Measurements from ENCODE around the gene ZNF335.

ZNF335 gene, protein sequence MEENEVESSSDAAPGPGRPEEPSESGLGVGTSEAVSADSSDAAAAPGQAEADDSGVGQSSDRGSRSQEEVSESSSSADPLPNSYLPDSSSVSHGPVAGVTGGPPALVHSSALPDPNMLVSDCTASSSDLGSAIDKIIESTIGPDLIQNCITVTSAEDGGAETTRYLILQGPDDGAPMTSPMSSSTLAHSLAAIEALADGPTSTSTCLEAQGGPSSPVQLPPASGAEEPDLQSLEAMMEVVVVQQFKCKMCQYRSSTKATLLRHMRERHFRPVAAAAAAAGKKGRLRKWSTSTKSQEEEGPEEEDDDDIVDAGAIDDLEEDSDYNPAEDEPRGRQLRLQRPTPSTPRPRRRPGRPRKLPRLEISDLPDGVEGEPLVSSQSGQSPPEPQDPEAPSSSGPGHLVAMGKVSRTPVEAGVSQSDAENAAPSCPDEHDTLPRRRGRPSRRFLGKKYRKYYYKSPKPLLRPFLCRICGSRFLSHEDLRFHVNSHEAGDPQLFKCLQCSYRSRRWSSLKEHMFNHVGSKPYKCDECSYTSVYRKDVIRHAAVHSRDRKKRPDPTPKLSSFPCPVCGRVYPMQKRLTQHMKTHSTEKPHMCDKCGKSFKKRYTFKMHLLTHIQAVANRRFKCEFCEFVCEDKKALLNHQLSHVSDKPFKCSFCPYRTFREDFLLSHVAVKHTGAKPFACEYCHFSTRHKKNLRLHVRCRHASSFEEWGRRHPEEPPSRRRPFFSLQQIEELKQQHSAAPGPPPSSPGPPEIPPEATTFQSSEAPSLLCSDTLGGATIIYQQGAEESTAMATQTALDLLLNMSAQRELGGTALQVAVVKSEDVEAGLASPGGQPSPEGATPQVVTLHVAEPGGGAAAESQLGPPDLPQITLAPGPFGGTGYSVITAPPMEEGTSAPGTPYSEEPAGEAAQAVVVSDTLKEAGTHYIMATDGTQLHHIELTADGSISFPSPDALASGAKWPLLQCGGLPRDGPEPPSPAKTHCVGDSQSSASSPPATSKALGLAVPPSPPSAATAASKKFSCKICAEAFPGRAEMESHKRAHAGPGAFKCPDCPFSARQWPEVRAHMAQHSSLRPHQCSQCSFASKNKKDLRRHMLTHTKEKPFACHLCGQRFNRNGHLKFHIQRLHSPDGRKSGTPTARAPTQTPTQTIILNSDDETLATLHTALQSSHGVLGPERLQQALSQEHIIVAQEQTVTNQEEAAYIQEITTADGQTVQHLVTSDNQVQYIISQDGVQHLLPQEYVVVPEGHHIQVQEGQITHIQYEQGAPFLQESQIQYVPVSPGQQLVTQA (N-terminal part only)

DNA sequence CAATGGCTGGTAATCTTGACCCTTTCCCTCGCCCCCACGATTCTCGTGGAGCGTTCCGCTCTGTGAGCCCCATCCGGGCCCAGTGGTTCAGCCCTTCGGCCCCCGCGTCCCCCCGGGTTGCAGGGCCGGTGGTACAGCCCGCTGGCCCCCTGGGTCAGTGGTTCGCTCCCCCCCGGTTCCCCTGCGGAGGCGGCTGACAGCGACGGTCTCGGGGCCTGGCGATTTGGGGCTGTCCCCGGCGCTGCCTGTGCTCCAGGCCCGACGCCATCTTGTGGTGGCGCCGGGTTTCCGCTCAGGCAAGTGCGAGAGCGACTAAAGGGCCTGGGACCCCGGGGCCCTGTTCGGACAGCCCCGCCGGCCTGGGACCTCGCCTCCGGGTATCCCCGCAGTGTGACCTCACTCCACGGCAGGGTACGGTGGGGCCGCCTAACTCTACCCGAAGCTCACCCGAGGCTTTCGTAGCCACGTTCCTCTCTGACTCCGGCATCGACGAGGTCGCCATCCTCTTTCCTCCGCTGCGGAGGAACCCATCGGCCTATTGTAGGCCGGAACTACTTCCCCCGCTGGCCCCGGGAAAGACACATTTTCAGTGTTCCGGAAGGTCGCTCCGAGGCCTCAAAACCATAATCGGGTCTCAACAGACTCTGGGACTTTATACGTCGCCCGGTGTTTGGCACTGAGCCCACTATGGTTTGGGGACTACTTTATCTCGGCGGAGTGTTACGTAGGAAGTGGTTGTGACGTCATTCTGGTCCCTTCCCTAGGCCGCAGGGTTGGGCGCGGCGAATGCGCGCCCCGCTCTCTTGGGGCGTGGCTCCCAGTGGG, at the start of gene ZNF335:
ZNF335 (minus strand) TSS at position 529 of the 825 bp plus-strand sequence. CDS start 793 bp downstream, outside the sequence.
- DNase-seq (ENCODE audit: low spot score) = peak; percentile 96

DNA sequence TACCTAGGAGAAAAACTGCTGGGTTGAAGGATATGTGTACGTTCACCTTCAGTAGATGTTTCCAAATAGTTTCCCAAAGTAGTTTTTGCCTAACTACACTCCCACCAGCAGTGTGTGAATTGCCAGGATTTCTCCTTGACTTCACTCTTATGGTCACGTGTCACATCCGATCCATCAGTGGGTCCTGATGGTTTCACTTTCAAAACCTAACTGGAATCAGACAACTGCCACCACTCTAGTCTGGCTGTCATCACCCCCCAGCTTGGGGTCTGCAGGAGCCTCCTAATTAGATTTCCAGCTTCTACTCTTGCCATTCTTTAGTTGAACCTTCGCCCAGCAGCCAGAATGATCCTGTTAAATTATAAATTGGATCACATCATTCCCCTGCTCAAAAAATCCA, 48.6 kb upstream of the ZNF335 start:
- DNase-seq (ENCODE audit: low spot score) = no peak

DNA sequence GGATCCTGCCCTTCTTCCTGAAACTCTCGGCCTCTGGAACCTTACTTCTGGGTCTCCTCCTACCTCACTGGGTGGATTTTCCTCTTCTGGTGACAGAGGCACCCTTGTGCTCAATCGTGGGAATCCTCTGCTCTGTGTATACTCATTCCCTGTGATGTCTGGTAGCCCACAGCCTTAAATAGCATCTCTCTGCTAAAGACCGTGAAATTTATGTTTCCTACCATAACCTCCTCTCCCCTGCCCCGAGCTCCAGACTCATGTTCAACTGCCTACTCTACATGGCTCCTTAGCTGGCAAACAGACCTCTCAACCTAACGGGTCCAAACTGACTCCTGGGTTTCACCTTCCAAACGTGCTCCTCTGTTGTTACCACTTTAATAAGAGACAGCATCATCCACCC, 46.6 kb upstream of the ZNF335 start:
- no peak for DNase-seq (ENCODE audit: low spot score)

DNA sequence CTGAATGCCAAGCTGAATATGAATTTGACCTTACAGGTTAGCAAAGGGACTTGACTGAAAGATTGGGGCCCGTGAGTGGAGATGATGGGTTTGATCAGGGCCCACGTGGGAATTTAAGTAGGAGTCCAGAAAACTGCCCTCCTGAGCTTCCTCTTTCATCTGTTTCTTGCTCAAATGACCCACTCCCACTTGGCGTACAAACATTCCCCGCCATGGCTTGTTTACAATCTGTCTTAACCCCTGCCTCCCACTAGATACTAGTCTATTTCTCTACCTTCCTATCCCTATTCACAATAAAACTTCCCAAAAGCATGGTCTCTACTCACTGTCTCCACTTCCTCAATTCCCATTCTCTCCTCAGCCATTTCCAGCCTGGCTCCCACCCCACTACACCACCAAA, 46.1 kb upstream of the ZNF335 start:
- DNase-seq (ENCODE audit: low spot score) = no peak

DNA sequence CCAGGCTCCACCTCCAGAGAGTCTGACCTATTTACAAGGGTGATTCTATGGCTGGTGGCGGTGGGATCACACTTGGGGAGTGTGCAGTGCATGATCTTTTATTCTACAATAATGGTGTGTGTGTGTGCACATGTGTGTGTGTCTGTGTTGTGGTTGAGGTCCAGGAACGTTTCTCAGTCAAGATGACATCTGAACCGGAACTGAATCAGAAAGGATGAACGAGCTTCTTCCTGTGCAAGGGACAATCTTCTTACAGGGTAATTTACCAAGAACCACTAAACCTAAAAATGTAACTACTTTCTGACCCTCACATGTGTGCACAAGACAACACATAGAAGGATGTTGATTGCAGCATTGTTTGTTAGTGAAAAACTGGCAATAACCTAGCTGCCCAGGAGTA, 45.3 kb upstream of the ZNF335 start:
- DNase-seq (ENCODE audit: low spot score) = no peak

DNA sequence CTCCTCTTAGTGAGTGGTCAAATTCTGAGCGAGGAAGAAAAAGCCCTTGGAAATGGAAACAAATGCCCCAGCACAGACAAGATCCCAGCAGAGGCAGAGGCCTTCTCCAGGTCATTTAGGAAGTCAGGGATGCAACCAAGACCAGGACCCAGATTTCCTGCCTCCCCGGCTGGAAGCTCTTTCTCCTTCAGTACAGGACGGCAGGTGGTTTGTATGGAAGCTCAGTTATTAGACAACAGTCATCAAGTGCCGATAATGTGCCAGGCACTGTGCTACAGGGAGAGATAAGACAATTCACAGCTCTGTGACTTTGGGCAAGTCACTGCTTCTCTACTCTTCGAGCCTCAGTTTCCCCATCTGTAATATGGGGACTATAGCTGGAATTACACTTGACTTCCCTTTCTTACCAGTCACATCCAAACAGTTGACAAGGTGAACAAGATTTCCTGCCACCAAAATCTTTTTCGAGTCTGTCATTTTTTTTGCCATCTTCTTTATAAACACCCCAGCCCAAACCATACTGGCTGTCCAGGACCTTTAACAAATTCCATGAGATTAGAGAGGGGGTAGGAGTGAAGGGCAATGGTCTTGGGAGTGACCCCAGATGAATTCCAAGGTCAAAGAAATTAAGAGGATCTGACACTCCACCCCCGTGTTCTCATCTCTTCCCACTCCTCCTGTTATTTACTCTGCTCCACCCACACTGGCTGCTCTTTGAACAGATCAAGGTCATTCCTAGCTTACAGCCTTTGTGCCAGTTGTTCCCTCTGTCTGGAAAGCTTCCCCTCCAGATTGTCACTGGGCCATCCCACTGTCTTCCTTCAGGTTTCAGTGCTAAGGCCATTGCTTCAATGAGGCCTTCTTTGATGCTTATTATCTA, 42.8 kb upstream of the ZNF335 start:
- no peak for DNase-seq (ENCODE audit: low spot score)

DNA sequence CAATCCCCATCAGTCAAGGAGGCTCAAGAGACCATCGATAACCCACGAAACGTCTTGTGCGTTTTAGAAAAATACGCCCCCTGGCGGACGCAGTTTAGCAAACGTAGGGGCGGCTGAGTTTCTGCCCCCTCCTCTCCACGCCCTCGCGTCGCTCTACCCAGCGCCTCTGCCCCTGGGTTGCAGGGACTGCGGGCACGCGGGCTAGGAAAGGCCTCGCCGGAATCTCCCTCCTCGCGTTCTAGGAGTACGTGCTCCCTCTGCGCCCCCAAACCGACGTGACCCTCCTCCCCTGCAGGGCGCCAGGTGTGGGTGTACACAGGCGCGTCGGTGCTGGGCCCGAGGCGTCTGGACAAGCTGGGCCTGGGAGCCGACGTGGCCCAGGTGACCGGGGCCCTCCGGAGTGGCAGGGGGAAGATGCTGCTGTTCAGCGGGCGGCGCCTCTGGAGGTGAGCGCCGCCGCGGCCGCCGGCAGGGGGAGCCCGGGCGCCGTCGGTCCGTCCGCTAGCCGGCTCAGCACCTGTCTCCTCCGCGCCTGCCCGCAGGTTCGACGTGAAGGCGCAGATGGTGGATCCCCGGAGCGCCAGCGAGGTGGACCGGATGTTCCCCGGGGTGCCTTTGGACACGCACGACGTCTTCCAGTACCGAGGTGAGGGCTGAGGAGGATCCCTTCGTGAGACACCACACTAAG, 42.0 kb upstream of the ZNF335 start:
- DNase-seq (ENCODE audit: low spot score) = peak; percentile 62

DNA sequence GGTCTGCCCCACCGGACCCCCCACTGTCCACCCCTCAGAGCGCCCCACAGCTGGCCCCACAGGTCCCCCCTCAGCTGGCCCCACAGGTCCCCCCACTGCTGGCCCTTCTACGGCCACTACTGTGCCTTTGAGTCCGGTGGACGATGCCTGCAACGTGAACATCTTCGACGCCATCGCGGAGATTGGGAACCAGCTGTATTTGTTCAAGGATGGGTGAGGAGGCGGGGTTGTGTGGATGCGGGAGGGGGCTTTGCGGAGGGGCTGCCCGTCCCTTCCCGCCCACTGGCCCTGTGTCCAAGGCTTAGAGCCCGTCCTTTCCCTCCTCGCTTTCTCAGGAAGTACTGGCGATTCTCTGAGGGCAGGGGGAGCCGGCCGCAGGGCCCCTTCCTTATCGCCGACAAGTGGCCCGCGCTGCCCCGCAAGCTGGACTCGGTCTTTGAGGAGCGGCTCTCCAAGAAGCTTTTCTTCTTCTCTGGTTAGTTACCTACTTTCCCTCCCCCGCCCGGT, 41.4 kb upstream of the ZNF335 start:
- no peak for DNase-seq (ENCODE audit: low spot score)

DNA sequence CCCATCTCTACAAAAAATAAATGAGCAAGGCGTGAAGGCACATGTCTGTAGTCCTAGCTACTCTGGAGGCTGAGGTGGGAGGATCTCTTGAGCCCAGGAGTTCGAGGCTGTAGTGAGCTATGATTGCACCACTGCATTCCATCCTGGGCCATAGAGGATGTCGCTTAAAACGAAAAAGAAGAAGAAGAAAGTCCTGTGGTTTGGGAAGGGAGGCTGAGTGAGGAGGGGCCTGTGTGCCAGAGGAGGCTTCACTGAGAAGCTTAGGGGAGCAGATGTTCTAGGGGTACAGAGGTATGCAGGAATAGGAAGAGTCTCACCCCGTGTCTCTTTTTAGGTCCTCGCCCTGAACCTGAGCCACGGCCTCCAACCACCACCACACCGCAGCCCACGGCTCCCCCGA, 40.9 kb upstream of the ZNF335 start:
- DNase-seq (ENCODE audit: low spot score) = no peak

DNA sequence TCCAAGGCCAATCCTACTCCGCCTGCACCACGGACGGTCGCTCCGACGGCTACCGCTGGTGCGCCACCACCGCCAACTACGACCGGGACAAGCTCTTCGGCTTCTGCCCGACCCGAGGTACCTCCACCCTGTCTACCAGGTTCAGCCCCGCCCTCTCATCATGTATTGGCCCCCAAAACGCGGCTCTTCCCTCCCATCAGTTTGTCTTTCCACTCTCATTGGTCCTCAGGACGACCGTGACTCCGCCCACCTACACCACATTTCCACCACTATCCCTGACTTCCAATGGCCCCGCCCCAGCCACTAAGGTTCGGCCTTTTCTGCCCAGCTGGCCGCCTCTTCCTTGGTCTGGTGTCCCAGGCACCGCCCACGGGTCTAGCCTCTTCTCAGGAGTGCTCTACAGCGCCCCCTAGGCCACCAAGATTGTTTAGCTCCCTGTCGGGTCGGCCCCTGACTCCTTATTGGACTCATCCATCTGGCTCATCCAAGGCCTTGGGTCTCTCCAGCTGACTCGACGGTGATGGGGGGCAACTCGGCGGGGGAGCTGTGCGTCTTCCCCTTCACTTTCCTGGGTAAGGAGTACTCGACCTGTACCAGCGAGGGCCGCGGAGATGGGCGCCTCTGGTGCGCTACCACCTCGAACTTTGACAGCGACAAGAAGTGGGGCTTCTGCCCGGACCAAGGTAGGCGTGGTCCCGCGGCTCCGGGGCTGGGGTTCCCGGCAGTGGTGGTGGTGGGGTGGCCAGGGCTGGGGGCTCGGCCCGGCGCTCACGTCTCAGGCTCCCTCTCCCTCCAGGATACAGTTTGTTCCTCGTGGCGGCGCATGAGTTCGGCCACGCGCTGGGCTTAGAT, 39.9 kb upstream of the ZNF335 start:
- no peak for DNase-seq (ENCODE audit: low spot score)

DNA sequence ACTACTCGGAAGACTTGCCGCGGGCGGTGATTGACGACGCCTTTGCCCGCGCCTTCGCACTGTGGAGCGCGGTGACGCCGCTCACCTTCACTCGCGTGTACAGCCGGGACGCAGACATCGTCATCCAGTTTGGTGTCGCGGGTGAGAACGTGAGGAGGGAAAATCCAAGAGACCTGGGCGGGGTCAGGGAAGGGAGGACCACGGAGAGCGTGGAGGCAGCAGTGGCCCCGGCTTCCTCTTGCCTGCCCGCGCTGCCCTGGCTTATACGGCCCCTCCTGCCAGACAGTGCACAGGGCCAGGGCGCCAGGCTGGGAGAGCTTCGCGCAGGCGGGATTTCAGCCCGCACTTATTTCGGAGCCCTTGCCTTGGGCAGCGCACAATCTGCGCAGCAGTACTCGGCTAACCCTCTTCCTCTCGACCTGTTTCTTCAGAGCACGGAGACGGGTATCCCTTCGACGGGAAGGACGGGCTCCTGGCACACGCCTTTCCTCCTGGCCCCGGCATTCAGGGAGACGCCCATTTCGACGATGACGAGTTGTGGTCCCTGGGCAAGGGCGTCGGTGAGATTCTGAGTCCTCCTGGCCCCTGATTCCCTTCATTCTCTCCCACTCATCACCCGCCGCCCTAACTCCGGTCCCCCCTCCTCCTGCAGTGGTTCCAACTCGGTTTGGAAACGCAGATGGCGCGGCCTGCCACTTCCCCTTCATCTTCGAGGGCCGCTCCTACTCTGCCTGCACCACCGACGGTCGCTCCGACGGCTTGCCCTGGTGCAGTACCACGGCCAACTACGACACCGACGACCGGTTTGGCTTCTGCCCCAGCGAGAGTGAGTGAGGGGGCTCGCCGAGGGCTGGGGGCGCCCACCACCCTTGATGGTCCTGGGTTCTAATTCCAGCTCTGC, 38.7 kb upstream of the ZNF335 start:
- peak; percentile 27 for DNase-seq (ENCODE audit: low spot score)

DNA sequence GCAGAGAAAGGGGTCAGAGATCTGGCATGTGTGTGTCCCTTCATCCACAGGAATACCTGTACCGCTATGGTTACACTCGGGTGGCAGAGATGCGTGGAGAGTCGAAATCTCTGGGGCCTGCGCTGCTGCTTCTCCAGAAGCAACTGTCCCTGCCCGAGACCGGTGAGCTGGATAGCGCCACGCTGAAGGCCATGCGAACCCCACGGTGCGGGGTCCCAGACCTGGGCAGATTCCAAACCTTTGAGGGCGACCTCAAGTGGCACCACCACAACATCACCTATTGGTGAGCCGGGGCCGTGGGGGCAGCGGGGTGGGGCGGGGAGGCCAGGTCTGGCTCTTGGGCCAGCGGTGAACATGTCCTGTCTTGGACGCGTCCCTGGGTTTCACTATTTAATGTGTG, 37.8 kb upstream of the ZNF335 start:
- DNase-seq (ENCODE audit: low spot score) = no peak

DNA sequence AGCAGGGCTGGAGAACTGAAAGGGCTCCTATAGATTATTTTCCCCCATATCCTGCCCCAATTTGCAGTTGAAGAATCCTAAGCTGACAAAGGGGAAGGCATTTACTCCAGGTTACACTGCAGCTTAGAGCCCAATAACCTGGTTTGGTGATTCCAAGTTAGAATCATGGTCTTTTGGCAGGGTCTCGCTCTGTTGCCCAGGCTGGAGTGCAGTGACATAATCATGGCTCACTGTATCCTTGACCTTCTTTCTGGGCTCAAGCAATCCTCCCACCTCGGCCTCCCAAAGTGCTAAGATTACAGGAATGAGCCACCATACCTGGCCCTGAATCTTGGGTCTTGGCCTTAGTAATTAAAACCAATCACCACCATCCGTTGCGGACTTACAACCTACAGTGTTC, 35.7 kb upstream of the ZNF335 start:
- no peak for DNase-seq (ENCODE audit: low spot score)

DNA sequence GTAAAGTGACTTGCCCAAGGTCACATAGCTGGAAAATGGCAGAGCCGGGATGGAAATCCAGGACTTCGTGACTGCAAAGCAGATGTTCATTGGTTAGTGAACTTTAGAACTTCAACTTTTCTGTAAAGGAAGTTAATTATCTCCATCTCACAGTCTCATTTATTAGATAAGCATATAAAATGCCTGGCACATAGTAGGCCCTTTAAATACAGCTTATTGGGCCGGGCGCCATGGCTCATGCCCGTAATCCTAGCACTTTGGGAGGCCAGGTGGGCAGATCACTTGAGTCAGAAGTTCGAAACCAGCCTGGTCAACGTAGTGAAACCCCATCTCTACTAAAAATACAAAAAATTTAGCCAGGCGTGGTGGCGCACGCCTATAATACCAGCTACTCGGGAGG, 35.0 kb upstream of the ZNF335 start:
- no peak for DNase-seq (ENCODE audit: low spot score)

DNA sequence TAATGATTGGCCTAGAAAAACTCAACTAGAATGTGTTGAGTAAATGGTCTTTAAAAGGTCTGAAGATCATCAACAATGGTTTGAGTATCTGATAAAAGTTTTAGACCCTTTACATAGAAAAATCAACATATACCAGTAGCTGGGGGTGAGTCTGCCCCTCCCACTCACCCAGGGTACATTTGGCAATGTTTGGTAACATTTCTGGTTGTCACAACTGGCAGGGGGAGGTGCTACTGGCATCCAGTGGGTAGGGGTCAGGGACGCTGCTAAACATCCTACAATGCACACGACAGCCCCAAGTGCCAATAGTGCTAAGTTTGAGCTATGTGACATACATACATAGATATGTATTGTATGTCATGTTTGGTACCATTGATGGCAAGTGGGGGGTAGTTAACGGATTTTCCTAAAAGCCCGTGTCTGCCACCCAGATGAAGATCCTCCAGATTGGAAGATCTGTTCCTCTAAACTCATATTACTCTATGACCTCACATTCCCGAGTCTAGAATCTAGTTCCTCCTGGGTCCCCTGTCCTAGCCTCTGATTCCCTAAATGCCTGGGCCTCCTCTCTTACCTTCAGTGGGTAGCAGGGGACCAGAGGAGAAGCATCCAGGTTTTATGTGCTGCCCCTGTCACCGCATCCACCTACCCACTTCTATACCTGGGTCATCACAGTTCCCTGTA, 34.2 kb upstream of the ZNF335 start:
- DNase-seq (ENCODE audit: low spot score) = no peak

DNA sequence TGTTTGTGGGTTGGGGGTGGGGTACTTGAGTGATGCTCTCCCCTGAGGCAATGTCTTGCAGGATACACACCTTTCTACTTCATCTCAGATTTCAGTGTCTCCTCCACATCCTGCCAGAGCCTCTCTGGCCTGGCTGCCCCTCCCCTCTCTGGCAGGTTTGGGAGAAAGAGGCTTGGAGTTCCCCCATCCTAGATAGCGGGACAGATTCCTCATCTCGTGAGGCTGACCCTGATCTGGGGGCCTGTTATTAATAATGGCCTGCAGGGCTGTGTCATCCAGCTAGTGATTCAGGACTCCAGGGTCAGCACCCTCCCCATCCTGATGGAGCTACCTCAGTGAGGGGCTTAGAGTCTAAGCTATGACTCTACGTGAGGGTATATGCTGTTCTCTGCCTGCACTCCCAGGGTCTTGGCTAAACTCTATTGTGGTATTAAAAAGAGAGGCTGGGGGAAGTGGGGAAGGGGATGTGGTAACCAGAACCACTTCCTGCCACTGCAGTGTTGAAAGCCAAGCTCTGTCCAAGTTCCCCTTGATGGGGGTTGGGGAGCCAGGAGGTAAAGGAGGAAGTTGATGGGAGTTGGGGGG, 33.0 kb upstream of the ZNF335 start:
- peak; percentile 38 for DNase-seq (ENCODE audit: low spot score)

DNA sequence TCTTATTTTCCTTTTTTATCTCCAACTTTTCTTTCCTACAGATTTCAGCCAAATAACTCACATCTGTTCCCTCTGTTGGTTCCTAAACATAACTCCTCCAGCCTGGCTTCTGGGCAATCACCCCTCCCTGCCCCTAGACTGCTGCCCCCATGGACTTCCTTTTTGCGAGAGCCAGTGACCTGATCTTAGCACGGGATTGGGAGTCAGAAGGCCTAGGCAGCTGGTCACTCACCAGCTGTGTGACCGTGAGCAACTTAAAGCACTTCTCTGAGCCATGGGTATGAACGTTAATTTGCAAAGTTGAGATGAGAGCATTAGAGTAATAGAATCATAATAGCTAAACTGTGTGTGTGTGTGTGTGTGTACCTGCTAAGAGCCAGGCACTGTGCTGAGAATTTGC, 32.2 kb upstream of the ZNF335 start:
- no peak for DNase-seq (ENCODE audit: low spot score)
